Right ventricle myocardium inferior (tissue), 1 donor: Measurements from ENCODE around the gene RPRML. TPM values are rescaled to one million over a fixed set of nuclear protein-coding genes. Genes with fewer than 3 reads are reported as not detected.
A peak's percentile ranks its signal among the peaks of the same experiment; 100 is the strongest.
"Not testable (repeated sequence)": the region's sequence is repeated elsewhere in the genome, so short reads cannot be mapped to it uniquely, and the experiment has no call there.

ENCODE experiments used
- ATAC-seq: fragments of 200-7000 bp; cut with Tn5 transposase; one replicate; pipeline ENCODE4 v1.9.1; 2020; ENCODE audit warnings: mild to moderate bottlenecking, moderate library complexity
- DNase-seq: peaks from one replicate; pipeline ENCODE4 v3.0.0; 2021; ENCODE audit errors: missing footprints
- intact Hi-C: fragments of 100-400 bp; cut with DNase I; formaldehyde crosslinking; loops from one replicate; pipeline ENCODE4 v1.11.0; 2022
- long read RNA-seq: library from polyadenylated mRNA; unstranded; transcript quantifications from one replicate; pipeline ENCODE4 v2.0.0, GENCODE V29; 2021
- total RNA-seq: library from RNA; stranded (reverse); fragmentation: NEBNext Ultra II Directional; extraction: Animal tissue kit (Norgen Biotek cat#: 25700); gene quantifications from one replicate; pipeline ENCODE4 v1.2.1, GENCODE V29; 2021
- donor health status: DM: no; HTN: yes; CAD: no; lungs with severe emphysema.

The RPRML gene
- total RNA-seq, result not detected
- long read RNA-seq, result 0 reads

DNA sequence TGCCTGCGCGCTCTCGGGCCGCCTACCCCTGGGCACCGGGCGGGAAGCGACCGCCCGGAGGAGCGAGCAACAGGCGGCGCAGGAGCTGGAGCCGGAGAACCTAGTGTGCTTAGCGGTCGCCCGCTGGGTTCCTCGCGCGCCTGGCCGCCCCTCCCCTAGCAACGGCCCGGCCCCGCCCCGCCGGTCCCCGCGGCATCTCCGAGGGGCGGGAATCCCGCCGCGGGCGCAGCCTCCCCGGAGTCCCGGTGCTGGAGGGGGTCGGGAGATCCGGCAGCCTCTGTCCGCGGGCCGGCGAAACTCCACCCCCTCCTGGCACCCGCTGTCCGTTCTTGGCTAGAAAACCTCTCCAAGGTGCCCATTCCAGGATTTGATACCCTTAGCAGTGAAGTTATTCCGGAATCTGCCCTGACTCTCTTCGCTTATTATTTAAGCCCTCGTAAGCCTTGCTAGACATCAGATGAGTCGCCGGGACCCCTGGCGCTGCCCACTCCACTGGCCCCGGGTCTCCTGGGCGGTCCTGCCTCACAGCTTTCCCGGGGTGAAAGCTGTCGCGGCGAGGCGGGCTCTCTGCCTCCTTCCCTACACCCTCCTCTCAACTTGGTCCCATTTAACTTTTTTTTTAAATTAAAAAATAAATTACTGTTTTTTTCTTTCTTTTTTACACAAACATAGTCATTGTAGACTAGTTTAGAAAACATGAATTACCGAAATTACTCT lies at the start of gene RPRML:
RPRML (minus strand) TSS at position 107 of the 717 bp plus-strand sequence. CDS start 246 bp downstream, outside the sequence.
- intact Hi-C loops, result no loop called here
- peak; percentile 61 for ATAC-seq
- no peak for DNase-seq

DNA sequence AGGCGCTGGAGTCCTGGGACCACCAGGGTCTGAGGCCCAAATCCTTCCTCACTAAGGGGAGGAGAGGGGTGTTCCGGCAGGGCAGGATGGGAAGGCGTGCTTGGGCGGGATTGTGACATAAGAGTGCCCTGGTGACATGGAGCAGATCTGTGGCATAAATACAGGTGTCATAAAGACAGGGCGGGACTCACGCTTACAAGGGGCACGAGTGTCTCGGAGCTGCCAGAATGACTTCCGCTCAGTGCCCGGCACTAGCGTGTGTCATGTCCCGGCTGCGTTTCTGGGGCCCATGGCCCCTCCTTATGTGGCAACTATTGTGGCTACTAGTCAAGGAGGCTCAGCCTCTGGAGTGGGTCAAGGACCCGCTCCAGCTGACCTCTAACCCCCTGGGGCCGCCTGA lies 37.9 kb upstream of the RPRML start:
- DNase-seq, ATAC-seq, intact Hi-C loops: not testable (repeated sequence)

GRCh38 chr17:47013341-47013740 lies 34.3 kb upstream of the RPRML start:
- intact Hi-C loops, result no loop called here
- DNase-seq (no peak), ATAC-seq (no peak)

GRCh38 chr17:47012457-47012856 lies 33.4 kb upstream of the RPRML start:
- no peak for ATAC-seq
- intact Hi-C loops, result no loop called here
- DNase-seq, result no peak

GRCh38 chr17:47009759-47010594 lies 30.9 kb upstream of the RPRML start:
- ATAC-seq (peak; percentile 23), DNase-seq (no peak)
- intact Hi-C loops, result loop anchor here (10.0 kb wide), 1 partner anchor 55 kb away; no protein-coding TSS in a partner anchor

- ATAC-seq (no peak), DNase-seq (no peak)
- intact Hi-C loops, result loop anchor here (10.0 kb wide), 1 partner anchor 60 kb away; no protein-coding TSS in a partner anchor
Measured at GRCh38 chr17:47004906-47005305, 25.9 kb upstream of the RPRML start.

DNA sequence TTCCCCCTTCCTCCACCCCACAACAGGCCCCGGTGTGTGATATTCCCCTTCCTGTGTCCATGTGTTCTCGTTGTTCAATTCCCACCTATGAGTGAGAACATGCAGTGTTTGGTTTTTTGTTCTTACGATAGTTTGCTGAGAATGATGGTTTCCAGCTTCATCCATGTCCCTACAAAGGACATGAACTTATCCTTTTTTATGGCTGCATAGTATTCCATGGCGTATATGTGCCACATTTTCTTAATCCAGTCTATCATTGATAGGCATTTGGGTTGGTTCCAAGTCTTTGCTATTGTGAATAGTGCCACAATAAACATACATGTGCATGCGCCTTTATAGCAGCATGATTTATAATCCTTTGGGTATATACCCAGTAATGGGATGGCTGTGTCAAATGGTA lies 24.8 kb upstream of the RPRML start:
- ATAC-seq, DNase-seq: not testable (repeated sequence)
- intact Hi-C loops, result loop anchor here (10.0 kb wide), 1 partner anchor 61 kb away; no protein-coding TSS in a partner anchor

DNA sequence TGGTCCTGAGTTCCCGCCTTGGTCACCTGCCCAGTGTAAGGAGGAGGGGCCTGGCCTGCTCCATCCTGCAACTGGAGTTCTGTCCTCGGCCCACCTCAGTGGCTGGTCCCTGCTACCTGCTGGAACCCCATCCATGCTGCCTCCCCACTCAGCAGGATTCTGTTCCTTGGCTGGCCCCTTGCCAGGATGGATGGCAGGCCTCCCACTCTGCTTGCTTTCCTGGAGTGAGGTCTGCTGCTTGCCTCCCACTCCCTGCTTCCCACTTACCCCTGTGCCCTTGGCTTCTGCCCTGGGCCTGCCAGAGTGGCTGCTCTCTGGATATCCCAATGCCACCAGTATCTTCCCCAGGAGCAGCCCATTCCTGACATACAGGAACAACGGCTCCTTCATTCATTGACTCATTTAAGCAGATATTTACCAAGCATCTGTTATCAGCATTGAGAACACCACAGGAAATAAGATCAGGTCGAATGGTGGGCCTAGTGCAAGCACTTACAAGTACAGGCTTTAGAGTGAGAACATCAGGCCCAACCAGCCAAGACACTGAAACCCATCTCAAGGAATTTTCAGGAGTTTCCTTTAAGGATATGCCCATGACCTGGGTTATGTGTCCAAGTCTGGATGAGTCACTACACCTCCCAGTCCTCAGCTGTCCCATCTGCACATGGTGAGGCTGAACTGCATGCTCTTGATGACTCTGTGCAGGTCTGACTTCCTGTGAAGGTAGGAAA lies 17.0 kb upstream of the RPRML start:
- intact Hi-C loops, result no loop called here
- DNase-seq, result no peak
- no peak for ATAC-seq

DNA sequence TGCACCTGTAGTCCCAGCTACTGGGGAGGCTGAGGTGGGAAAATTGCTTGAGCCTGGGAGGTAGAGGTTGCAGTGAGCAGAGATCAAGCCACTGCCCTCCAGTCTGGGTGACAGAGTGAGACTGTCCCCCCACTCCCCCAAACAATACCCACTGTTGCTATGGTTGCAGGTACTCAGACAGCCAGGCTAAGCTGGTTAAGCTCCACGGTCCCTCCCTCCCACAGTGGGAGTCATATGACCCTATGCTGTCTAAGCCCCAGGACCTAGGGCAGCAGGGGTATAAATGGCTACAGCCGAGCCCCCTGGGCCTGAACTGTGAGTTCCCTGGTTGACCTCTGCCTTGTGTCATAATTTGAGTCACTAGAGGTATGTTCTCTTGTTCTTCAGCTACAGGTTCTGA lies 15.9 kb upstream of the RPRML start:
- ATAC-seq (no peak), DNase-seq (no peak)
- intact Hi-C loops, result no loop called here

DNA sequence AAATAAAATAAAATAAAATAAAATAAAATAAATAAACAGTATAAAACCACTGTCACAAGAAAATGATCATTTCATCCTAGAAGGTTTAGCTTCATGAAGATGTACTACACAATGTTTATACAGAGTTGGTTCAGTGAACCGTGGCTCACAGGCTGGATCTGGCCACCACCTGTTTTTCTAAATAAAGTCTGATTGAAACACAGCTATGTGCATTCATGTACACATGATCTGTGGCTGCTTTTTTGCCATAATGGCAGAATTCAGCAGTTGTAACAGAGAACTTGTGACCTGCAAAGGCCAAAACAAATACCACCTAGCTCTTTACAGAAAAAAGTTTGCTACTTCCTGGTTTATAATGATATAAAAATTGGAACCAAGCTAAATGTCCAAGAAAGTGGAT lies 12.6 kb upstream of the RPRML start:
- no peak for ATAC-seq
- intact Hi-C loops, result no loop called here

GRCh38 chr17:46989637-46990431 lies 10.8 kb upstream of the RPRML start:
- no peak for ATAC-seq
- intact Hi-C loops, result no loop called here
- no peak for DNase-seq

More for the DNA sequence above, 12.6 kb upstream of the RPRML start:
- DNase-seq, result no peak

DNA sequence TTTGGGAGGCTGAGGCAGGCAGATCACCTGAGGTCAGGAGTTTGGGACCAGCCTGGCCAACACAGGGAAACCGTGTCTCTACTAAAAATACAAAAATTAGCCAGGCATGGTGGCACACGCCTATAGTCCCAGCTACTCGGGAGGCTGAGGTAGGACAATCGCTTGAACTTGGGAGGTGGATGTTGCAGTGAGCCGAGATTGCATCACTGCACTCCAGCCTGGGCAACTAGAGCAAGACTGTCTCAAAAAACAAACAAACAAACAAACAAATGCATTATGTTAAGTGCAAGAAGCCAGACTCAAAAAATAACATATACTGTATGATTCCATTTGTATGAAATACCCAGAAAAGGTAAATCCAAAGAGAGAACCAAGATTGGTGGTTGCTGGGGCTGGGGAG lies 8.9 kb upstream of the RPRML start:
- not testable (repeated sequence) for DNase-seq

GRCh38 chr17:46986366-46986765 lies 7.3 kb upstream of the RPRML start:
- intact Hi-C loops, result no loop called here
- DNase-seq (no peak), ATAC-seq (no peak)

More for the DNA sequence above, 8.9 kb upstream of the RPRML start:
- intact Hi-C loops, ATAC-seq: not testable (repeated sequence)

- intact Hi-C loops, result no loop called here
- DNase-seq, result no peak
- ATAC-seq, result no peak
Measured at GRCh38 chr17:46984892-46985291, 5.8 kb upstream of the RPRML start.

DNA sequence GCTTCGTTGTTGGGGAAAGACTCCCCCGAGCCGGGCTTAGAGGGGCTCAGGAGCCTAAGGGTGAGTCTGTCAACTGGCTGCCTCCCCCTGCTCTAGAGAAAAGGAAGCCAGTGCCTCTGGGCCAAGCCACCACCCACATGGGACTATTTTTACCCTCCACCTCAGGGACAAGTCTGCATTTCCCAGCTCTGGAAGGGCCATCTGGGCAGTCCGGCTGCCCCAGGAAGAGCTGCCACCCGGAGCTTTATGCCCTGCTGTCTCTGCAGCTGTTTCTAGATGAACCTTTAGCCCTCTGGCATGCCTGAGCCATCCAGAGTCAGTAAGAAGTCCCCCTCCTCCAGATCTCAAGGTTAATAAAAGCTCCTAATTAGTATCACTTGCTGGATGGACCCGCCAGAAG lies 5.3 kb upstream of the RPRML start:
- ATAC-seq, result peak; percentile 85
- DNase-seq, result no peak

DNA sequence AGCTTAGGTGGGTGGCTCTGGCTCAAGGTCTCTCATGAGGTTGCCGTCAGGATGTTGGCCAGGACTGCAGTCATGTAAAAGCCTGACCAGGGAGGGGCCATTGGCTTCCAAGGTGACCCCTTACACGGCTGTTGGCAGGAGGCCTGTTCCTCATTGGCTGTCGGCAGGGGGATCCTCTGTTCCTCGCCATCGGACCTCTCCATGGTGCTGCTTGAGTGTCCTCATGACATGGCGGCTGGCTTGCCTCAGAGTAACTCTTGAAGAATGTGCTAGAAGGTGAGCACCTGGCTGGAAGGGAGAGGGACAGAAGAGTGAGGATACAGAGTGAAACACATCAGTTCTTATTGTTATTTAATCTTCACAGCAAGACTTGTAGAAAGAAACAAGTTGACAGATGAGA lies 4.7 kb upstream of the RPRML start:
- ATAC-seq, result no peak
- no peak for DNase-seq
- intact Hi-C loops, result no loop called here

More for the DNA sequence above, 5.3 kb upstream of the RPRML start:
- intact Hi-C loops, result no loop called here

- ATAC-seq (no peak), DNase-seq (no peak)
- intact Hi-C loops, result no loop called here
Measured at GRCh38 chr17:46982577-46982976, 3.5 kb upstream of the RPRML start.

DNA sequence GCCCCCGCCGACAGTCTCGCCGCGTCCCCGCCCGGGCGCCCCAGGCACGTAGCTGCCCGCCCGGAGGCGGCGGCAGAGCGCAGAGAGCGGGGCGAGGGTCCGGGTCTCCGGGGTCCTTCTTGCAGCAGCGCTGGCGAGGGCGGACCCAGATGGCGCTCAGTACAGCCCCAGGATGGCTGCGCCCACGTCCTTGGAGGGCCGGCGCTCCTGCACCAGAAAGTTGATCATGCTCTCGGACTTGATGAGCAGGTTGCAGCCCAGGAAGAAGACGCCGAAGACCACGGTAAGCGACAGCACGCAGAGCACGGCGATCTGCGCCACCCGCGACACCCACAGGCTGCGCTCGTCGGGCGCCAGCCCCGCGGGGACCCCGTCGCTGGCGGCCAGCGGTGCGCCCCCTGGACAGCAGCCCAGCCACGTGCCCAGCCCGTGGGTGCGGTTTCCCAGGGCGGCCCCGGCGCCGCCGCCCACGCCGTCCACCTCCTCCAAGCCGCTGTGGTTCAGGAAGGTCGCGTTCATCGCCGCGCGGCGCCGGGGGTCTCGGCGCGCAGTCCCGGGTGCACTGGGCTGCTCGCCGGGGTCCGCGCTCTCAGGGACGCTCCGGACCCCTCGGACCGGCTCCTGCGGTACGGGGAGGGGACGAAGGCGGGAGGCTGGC lies 435 bp downstream of the RPRML start:
- DNase-seq (no peak), ATAC-seq (peak; percentile 12)
- intact Hi-C loops, result no loop called here
